ENCODE measurements around the gene RALBP1.
A peak's percentile ranks its signal among the peaks of the same experiment; 100 is the strongest.
"Not testable (repeated sequence)": the region's sequence is repeated elsewhere in the genome, so short reads cannot be mapped to it uniquely, and the experiment has no call there.

Gene RALBP1

GRCh38 chr18:9450920-9451319 is 24.4 kb upstream of the RALBP1 start:
- in situ Hi-C loops (cut with MboI; ENCODE audit: low pct_unique_long_range_greater_than_20kb, low sequenced_read_pairs); DNase-seq: not testable (repeated sequence)

DNA sequence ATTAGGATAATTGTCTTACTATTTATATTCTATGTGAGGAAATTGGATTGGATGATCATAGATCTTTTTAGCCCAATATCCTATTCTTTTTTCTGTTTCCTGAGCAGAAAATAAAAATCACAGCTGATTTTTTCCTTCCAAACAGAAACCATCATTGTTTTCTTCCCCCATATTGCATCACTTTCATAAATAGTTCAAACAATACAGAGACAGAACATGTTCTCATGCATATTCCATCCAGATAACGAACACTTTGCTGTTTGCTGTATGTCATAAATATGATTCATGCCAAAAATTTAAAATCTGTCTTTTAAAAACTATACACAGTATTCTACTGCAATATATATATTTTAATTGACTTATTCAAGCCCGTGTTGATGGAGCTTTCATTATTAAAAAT is 22.0 kb upstream of the RALBP1 start:
- no peak for DNase-seq
- in situ Hi-C loops (cut with MboI; ENCODE audit: low pct_unique_long_range_greater_than_20kb, low sequenced_read_pairs): no loop called here

DNA sequence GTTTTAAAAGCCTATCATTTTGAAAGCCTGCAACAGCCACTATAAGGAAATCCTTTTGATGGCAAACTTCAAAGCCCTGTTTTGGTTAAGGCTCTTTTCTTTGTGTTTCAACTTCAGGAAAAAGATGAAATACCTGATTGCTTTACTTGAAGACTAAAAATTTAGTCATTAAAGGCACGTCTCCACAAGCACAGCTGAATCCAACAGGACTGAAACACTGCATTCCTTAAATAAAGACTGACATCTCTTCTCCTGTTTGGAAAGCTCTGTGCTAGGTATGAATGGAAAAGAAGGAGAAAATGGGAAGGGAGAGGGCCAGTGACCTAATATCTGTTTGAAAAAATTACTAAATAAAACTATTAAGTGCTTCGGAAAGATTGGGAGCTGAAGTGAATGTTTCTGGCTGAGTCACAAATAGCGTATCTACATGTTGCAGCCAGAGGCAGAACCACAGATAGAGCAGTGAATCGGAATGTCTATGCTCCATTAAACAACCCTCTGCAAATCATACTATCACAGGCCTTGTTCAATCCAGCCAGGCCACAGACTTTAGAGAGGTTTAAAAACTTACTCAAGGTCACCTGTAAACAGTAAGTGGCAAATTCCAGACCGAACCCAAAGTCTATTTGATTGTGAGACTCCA is 21.1 kb upstream of the RALBP1 start:
- in situ Hi-C loops (cut with MboI; ENCODE audit: low pct_unique_long_range_greater_than_20kb, low sequenced_read_pairs): no loop called here
- no peak for DNase-seq

DNA sequence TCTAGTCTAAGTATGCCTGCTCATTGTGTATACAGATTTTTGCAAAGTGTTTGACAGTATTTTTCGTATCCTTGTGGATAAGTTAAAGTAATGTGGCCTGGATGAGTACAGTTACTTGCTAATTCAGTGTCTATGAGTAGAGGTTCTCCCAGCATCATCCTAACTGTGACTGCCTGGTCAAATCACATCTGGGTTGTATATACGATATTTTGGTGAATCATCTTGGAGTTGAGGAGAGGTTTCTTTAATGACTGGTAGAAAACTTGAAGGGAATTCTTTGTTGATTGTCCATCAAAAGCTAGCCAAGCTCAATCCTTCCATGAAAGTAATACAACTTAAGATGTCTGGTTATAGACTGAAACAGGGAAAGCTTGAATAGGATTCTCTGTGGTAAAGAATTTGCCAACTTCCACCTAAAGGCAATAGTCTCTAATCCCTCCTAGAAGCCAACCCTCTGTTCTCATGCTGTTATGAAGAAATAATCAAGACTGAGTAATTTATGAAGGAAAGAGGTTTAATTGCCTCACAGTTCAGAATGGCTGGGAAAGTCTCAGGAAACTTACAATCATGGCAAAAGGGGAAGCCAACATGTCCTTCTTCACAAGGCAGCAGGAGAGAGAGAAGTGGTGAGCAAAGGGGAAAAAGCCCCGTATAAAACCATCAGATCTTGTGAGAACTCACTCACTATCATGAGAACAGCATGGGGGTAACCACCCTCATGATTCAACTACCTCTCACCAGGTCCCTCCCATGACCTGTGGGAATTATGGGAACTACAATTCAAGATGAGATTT is 19.4 kb upstream of the RALBP1 start:
- in situ Hi-C loops (cut with MboI; ENCODE audit: low pct_unique_long_range_greater_than_20kb, low sequenced_read_pairs): no loop called here

DNA sequence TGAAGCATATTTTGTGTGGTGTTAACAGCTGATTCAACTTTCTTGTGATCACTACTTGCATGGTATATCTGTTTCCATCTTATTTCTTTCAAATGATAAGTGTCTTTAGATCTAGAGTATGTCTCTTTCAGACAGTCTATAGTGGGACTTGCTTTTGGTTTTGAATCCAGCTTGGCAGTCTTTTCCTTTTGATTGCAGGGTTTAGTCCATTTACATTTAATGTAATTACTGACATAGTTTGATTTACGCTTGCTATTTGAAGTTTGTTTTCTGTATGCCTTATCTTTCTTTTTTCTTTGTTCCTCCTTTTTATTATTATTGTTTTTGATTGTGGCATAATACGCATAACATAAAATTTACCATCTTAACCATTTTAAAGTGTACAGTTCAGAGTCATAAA is 9.2 kb upstream of the RALBP1 start:
- DNase-seq: no peak
- in situ Hi-C loops (cut with MboI; ENCODE audit: low pct_unique_long_range_greater_than_20kb, low sequenced_read_pairs): no loop called here

More for the DNA sequence above, 19.4 kb upstream of the RALBP1 start:
- no peak for DNase-seq

DNA sequence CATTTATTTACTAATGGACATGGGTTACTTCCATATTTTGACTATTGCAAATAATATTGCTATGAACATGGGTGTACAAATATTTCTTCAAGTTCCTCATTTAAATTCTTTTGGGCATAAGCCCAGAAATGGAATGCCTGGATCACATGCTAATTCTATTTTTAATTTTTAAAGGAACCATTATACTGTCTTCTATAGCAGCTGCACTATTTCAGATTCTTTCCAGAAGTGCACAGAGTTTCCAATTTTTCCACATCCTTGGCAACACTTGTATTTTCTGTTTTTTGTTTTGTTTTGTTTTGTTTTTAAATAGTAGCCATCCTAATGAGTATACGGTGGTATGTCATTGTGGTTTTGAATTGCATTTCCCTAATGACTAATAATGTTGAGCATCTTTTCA is 8.5 kb upstream of the RALBP1 start:
- in situ Hi-C loops (cut with MboI; ENCODE audit: low pct_unique_long_range_greater_than_20kb, low sequenced_read_pairs): no loop called here
- DNase-seq: no peak

DNA sequence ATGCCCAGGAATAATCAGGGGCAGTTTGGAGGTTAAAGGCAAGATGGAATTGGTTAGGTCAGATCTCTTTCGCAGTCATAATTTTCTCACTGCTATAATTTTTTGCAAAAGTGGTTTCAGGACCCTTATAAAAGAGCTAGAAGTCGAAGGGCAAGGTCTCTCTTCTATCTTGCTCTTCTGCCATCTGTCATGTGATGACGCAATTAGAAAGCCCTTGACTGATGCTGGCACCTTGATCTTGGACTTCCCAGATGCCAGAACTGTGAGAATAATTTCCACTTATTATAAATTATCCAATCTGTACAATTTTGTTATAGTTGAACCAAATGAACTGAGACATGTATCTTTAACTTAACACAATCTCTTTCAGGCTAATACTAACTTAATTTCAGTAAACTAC is 6.3 kb upstream of the RALBP1 start:
- in situ Hi-C loops (cut with MboI; ENCODE audit: low pct_unique_long_range_greater_than_20kb, low sequenced_read_pairs): no loop called here
- no peak for DNase-seq

DNA sequence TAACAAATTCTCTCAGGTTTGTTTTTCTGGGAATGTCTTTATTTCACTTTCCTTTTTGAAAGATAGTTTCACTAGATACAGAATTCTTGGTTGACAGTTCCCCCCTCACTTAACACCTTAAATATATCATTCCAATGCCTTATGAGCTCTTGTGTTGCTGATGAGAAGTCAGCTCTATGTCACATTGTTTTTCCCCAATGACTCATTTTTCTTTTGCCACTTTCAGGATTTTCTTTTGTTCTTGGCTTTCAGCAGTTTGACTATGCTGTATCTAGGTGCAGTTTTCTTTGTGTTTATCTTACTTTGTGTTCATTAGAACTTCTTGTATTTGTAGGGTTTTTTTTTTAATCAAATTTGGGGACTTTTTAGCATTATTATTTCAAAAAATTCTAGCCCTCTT is 5.6 kb upstream of the RALBP1 start:
- DNase-seq: no peak
- in situ Hi-C loops (cut with MboI; ENCODE audit: low pct_unique_long_range_greater_than_20kb, low sequenced_read_pairs): no loop called here

- DNase-seq: no peak
- in situ Hi-C loops (cut with MboI; ENCODE audit: low pct_unique_long_range_greater_than_20kb, low sequenced_read_pairs): no loop called here
Observed at GRCh38 chr18:9474108-9474982, 968 bp upstream of the RALBP1 start.

GRCh38 chr18:9475643-9476591 is 604 bp downstream of the RALBP1 start:
- peak; percentile 62 for DNase-seq
- in situ Hi-C loops (cut with MboI; ENCODE audit: low pct_unique_long_range_greater_than_20kb, low sequenced_read_pairs): no loop called here

DNA sequence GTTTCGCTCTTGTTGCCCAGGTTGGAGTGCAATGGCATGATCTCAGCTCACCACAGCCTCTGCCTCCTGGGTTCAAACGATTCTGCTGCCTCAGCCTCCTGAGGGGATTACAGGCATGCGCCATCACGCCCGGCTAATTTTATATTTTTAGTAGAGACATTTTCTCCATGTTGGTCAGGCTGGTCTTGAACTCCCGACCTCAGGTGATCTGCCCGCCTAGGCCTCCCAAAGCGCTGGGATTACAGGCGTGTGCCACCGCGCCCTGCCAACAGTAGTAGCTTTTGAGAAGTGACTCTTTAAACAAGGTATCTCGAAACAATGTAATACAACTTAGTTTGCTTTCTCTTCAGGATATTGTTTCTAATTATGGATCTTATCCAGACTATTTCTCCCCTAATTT is 1.6 kb downstream of the RALBP1 start:
- DNase-seq; in situ Hi-C loops (cut with MboI; ENCODE audit: low pct_unique_long_range_greater_than_20kb, low sequenced_read_pairs): not testable (repeated sequence)

DNA sequence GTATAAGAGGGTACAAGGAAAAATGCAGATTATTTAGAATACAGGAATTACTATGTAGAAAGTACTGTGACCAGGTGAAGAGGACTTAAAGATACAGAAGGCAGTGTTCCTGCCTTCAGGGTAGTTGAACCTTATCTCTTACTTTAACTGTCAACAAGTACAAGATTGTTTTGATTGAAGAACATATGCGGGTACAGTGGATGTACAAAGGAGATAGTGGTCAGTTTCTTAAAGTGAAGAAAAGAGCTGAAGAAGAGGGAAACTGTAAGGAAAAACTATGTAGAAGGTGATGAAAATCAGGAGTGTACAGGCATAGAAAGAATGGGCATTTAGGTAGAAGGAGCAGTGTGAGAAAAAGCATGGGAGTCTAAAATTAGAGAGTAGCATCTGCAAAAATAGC is 2.2 kb downstream of the RALBP1 start:
- in situ Hi-C loops (cut with MboI; ENCODE audit: low pct_unique_long_range_greater_than_20kb, low sequenced_read_pairs): no loop called here

DNA sequence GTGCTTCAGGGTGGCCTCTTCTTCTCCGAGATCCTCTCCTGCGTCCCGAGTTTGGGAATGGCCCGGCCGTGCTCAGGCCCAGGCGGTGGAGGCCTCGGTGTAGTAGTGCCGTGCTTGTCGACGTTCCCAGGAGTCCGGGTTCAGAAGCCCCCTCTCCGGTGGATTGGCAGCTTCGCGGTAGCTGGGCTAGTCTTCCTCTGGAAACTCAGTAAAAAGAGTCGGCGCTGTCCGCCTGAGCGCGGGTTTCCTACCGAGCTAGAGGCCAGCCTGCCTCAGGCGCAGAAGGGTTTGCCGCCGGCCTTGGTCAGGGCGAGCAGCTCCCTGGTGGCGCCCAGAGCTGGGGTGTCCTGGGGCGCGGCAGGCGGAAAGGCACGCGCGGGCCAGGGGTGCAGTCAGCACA is 3.2 kb downstream of the RALBP1 start:
- no peak for DNase-seq
- in situ Hi-C loops (cut with MboI; ENCODE audit: low pct_unique_long_range_greater_than_20kb, low sequenced_read_pairs): no loop called here

More for the DNA sequence above, 2.2 kb downstream of the RALBP1 start:
- no peak for DNase-seq

DNA sequence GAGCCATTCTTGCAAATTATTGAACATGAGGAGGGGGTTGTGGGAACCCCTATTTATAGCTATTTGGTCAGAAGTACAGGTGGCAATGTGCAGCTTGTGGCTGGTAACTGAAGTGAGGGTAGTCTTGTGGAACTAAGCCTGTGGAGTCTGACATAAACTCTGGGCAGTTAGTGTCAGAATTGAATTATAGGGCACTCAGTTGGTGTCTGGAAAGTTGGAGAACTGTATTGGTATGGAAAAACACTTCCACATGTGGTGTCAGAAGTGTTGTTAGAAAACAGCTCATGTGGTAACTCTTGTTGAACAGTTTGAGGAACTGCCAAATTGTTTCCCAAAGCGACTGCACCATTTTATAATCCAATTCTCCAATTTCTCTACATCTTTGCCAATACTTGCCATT is 7.5 kb downstream of the RALBP1 start:
- peak; percentile 65 for DNase-seq
- in situ Hi-C loops (cut with MboI; ENCODE audit: low pct_unique_long_range_greater_than_20kb, low sequenced_read_pairs): no loop called here

GRCh38 chr18:9483526-9483925 is 8.2 kb downstream of the RALBP1 start:
- in situ Hi-C loops (cut with MboI; ENCODE audit: low pct_unique_long_range_greater_than_20kb, low sequenced_read_pairs): no loop called here
- no peak for DNase-seq

DNA sequence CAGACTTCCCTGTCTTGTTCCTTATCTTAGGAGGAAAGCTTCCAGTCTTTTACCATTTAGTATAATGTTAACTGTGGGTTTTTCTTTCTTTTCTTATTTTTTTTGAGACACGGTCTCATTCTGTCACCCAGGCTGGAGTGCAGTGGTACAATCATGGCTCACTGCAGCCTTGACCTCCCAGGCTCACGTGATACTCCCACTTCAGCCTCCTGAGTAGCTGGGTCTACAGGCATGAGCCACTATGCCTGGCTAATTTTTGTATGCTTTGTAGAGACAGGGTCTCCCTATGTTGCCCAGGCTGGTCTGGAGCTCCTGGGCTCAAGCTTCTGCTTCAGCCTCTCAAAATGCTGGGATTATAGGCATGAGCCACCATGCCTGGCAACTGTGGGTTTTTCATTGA is 9.5 kb downstream of the RALBP1 start:
- not testable (repeated sequence) for DNase-seq

DNA sequence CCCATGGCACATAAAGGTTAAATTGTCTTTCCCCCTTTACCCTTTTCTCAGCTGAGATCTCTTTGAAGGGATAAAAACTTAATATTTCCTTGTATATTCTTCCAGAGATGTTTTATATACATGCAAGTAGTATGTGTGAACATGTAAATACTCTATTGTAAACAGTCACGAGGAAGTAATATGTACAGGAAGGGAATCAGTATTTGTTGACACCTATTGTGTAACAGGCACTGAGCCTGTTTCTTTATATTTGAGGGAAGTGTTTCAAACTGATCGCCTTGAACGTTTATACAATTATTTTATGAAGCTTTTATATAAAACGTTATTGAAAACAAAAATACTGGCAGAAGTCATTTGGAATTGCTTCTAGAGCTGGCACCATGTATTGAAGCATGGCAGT is 13.2 kb downstream of the RALBP1 start:
- DNase-seq: no peak

More for the DNA sequence above, 9.5 kb downstream of the RALBP1 start:
- in situ Hi-C loops (cut with MboI; ENCODE audit: low pct_unique_long_range_greater_than_20kb, low sequenced_read_pairs): not testable (repeated sequence)

GRCh38 chr18:9494778-9495331 is 19.5 kb downstream of the RALBP1 start:
- in situ Hi-C loops (cut with MboI; ENCODE audit: low pct_unique_long_range_greater_than_20kb, low sequenced_read_pairs): no loop called here
- peak; percentile 28 for DNase-seq

More for the DNA sequence above, 13.2 kb downstream of the RALBP1 start:
- in situ Hi-C loops (cut with MboI; ENCODE audit: low pct_unique_long_range_greater_than_20kb, low sequenced_read_pairs): no loop called here

All from KBM-7 (cell line).